ENCODE measurements around the gene STX10. TPM values are rescaled to one million over a fixed set of nuclear protein-coding genes. Genes with fewer than 3 reads are reported as not detected.

The STX10 gene
- total RNA-seq, 1 donor from 2014 or later, result 68.9 TPM

GRCh38 chr19:13118424-13119193, 31.6 kb downstream of the STX10 start:
- Mint-ChIP-seq H3K4me3 (ENCODE audit: low read depth) (peak overlapping the region; percentile 86), H3K36me3 (ENCODE audit: low read depth) (peaks cover 47% of the 10 kb centered on the region), H3K9me3 (no peaks in the 10 kb centered on the region), H3K27me3 (ENCODE audit: low read depth) (no peaks in the 10 kb centered on the region), H3K27ac (peak overlapping the region; percentile 81), H3K4me1 (ENCODE audit: low read depth) (peaks cover 43% of the 10 kb centered on the region)
- intact Hi-C loops (cut with micrococcal nuclease), result loop anchor here (1.0 kb wide), 1 partner anchor 14 kb away; no protein-coding TSS in a partner anchor
- peak; percentile 39 for DNase-seq (ENCODE audit: low spot score)

DNA sequence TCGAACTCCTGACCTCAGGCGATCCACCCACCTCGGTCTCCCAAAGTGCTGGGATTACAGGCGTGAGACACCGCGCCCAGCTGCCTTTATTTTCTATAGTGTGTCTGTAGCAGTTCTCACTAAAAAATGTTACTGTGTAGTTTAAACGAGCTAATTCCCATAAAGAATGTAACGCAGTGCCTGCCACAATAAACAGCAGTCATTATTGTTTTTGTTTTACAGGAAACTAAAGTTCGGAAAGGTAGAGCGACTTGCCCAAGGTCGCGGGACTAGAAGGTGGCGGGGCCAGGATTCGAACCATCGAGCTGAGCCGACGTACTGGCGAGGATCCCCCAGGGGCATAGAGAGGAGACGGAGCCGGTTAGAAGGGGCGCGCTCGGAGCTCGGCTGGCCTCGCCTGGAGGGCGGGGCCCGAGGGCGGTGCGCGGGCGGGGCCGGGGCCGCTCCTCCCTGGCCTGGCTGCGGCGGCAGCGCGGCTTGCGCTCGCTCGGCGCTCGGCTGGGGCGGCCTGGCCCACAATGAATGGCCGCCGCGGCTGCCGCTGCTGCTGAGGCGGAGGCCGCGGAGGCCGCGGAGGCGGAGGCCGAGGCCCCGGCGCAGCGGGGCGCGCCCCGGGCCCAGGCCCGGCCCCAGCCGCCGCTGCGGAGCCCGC, 32.3 kb downstream of the STX10 start, which contains the start of gene NACC1:
NACC1 (plus strand) TSS at position 493 of the 652 bp plus-strand sequence. CDS start 16,944 bp downstream, outside the sequence.
- Mint-ChIP-seq H3K9me3 (no peaks in the 10 kb centered on the region), H3K4me1 (ENCODE audit: low read depth) (peaks cover 40% of the 10 kb centered on the region), H3K27me3 (ENCODE audit: low read depth) (no peaks in the 10 kb centered on the region), H3K4me3 (ENCODE audit: low read depth) (peak within 1 kb of the TSS; percentile 94), H3K36me3 (ENCODE audit: low read depth) (peaks cover 43% of the 10 kb centered on the region), H3K27ac (peak within 1 kb of the TSS; percentile 95)
- intact Hi-C loops (cut with micrococcal nuclease), result loop anchor here (1.0 kb wide), 1 partner anchor 14 kb away; no protein-coding TSS in a partner anchor
- peak; percentile 87 for DNase-seq (ENCODE audit: low spot score)

DNA sequence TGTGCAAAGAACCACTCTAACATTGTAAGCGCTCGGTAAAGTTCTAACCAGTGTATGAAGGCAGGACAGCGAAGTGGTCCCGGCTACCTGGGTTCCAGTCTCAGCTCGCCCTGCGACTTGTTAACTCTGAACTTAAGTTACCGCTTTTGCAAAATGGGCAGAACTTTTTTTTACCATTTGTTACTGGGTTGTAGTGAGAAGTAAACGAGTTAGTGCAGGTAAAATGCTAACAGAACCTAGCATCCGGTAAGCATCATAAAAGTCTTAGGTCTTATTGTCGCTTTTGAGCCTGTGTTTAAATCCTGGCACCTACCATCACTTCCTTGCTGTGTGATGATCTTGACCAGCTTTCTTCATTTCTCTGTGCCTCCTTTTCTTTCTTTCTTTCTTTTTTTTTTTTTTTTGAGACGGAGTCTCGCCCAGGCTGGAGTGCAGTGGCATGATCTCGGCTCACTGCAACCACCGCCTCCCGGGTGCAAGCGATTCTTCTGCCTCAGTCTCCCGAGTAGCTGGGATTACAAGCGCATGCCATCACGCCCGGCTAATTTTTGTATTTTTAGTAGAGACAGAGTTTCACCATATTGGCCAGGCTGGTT, 32.9 kb downstream of the STX10 start:
- Mint-ChIP-seq H3K27me3 (ENCODE audit: low read depth) (no peaks in the 10 kb centered on the region), H3K4me3 (ENCODE audit: low read depth) (peak overlapping the region; percentile 94), H3K9me3 (no peaks in the 10 kb centered on the region), H3K27ac (peak overlapping the region; percentile 95), H3K36me3 (ENCODE audit: low read depth) (peaks cover 49% of the 10 kb centered on the region), H3K4me1 (ENCODE audit: low read depth) (peaks cover 35% of the 10 kb centered on the region)
- no peak for DNase-seq (ENCODE audit: low spot score)
- intact Hi-C loops (cut with micrococcal nuclease), result no loop called here

DNA sequence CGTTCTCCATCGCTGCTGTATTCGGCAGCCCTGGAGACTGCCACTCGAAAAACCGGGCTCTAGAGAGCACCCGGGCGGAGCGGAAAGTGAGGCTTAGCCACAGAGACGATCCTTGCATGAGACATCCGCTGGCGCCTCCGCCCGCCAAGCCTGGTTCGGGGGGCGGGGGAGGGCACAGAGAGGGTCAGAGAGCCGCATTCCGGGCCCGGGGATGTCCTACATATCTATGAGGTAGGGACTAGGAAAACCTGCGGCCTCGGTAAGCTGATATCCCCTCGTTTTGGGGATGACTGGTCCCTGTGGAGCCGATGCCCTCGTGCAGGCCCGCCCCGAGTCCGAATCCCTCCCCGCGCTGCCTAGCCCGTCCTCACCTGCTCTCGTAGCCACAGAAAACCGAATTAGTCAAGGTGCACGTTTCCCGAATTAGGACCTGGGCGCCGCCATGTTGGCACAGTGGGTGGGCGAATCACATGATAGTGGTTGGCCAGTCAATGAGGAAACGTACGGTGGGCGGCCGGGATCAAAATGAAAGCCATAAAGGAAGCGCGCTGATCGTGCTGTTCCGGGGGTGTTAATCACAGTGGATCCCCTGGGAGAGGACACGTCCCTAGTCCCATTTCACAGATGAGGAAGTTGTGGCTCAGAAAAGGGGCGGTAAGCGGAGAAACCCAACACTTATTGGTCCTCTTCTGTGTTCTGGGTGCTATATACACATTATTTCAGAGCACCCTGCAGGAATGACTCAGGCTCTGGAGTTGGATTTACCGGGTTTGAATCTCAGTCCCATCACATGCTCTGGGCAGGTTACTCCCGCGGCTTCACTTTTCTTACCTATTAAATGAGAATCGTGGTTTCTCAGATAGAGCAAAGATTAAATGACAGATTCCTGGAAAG, 33.6 kb downstream of the STX10 start, which contains the start of gene TRMT1:
TRMT1 (minus strand) TSS at position 459 of the 894 bp plus-strand sequence; CDS start at position 118, 341 bp downstream.
- DNase-seq (ENCODE audit: low spot score), result peak; percentile 87
- H3K27ac Mint-ChIP-seq, result peak within 1 kb of the TSS; percentile 95
- intact Hi-C loops (cut with micrococcal nuclease), result loop anchor here (1.0 kb wide), 2 partner anchors 12 to 34 kb away; partner anchors contain the start of genes IER2 and STX10
- no peaks in the 10 kb centered on the region for H3K27me3 Mint-ChIP-seq (ENCODE audit: low read depth)
- H3K36me3 Mint-ChIP-seq (ENCODE audit: low read depth), result peaks cover 45% of the 10 kb centered on the region
- H3K4me3 Mint-ChIP-seq (ENCODE audit: low read depth), result peak within 1 kb of the TSS; percentile 94
- H3K4me1 Mint-ChIP-seq (ENCODE audit: low read depth), result peaks cover 30% of the 10 kb centered on the region
- no peaks in the 10 kb centered on the region for H3K9me3 Mint-ChIP-seq

GRCh38 chr19:13115936-13116281, 34.3 kb downstream of the STX10 start:
- no peaks in the 10 kb centered on the region for H3K9me3 Mint-ChIP-seq

DNA sequence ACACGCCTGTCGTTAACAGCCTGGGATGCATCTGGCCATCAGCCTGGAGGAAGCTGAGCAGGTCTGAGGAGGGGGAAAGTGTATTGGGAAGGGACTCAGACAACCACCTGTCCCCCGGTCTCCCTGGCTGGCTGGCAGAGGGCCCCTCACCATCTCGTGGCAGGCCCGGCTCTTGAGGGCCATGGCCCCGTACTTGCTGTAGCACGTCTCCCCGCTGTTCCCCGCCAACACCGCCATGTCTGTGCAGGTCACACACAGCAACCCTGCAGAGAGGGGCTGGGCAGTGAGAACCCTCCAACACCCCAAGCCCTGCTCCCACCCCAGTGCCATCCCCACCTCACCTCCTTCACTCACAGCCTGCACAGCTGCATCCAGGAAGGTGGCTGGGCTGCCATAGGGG, 37.6 kb downstream of the STX10 start:
- no peak for DNase-seq (ENCODE audit: low spot score)
- H3K27ac Mint-ChIP-seq, result no peak overlapping the region
- intact Hi-C loops (cut with micrococcal nuclease), result no loop called here
- H3K36me3 Mint-ChIP-seq (ENCODE audit: low read depth), result peaks cover 35% of the 10 kb centered on the region
- no peaks in the 10 kb centered on the region for H3K27me3 Mint-ChIP-seq (ENCODE audit: low read depth)
- no peaks in the 10 kb centered on the region for H3K9me3 Mint-ChIP-seq
- H3K4me1 Mint-ChIP-seq (ENCODE audit: low read depth), result peaks cover 10% of the 10 kb centered on the region
- no peak overlapping the region for H3K4me3 Mint-ChIP-seq (ENCODE audit: low read depth)

More at GRCh38 chr19:13115936-13116281, 34.3 kb downstream of the STX10 start:
- no peak for DNase-seq (ENCODE audit: low spot score)
- intact Hi-C loops (cut with micrococcal nuclease), result loop anchor here (1.0 kb wide), 2 partner anchors 12 to 34 kb away; partner anchors contain the start of genes IER2 and STX10
- H3K4me1 Mint-ChIP-seq (ENCODE audit: low read depth), result peaks cover 24% of the 10 kb centered on the region
- H3K36me3 Mint-ChIP-seq (ENCODE audit: low read depth), result peaks cover 45% of the 10 kb centered on the region
- H3K27me3 Mint-ChIP-seq (ENCODE audit: low read depth), result no peaks in the 10 kb centered on the region
- peak overlapping the region; percentile 94 for H3K4me3 Mint-ChIP-seq (ENCODE audit: low read depth)
- H3K27ac Mint-ChIP-seq, result peak overlapping the region; percentile 95

DNA sequence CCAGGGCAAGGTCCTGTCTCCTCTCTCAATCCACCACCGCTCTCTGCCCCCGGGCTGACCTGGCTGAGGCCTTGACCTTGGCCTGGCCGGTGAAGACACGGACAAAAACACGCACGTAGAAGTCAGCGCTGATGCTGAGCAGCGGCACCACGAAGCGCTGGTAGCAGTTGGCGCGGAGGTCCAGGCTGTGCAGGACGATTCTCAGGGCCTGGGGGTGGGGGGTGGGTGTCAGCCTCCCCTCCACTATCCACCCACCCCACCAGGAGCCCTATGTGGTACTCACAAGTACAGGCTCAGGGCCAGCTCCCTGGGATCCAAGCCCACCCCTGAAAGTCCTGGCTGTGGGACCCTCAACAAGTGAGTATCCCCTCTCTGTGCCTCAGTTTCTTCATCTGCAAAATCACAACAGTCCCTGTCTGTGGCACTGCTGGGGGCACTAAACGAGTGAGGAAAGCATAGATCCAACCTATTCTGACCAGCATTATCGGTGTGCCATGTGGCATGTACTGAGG, 40.0 kb downstream of the STX10 start:
- no peak for DNase-seq (ENCODE audit: low spot score)
- Mint-ChIP-seq H3K4me3 (ENCODE audit: low read depth) (no peak overlapping the region), H3K4me1 (ENCODE audit: low read depth) (peaks cover 6% of the 10 kb centered on the region), H3K36me3 (ENCODE audit: low read depth) (peaks cover 41% of the 10 kb centered on the region), H3K27ac (no peak overlapping the region), H3K27me3 (ENCODE audit: low read depth) (no peaks in the 10 kb centered on the region), H3K9me3 (no peaks in the 10 kb centered on the region)
- intact Hi-C loops (cut with micrococcal nuclease), result no loop called here

DNA sequence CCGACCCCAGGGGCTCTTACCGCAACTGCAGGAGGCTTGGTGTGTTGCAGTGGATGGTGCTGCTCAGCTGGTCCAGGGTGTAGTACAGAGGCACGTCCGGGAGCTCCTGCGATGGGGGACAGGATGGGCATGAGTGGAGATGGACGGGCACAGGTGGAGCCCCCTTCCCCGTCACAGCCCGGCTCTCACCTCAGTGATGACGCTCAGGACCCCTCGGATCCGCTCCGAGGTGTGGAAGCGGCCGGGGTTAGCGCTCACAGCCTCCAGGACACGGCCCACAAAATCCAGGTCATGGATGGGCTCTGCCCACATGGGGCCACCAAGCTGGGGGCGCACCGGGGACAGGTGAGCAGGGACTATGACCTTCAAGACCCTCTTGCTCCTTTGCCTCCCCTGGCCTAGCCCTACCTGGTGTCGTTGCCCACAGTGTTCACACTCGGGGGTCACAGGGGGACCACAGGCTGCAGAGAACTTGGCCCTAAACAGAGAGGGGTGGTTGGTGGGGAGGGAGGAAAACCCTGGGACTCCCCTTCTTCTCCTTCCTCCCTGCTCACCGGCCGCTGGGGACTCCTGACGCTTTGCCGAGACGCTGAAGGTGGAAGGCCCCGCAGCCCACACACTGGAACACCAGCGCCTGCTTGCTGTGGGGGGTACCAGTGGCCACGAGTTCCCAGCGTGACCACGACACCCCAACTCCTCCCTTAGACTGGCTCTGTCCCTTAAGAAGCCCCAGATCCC, 40.6 kb downstream of the STX10 start:
- intact Hi-C loops (cut with micrococcal nuclease), result no loop called here

DNA sequence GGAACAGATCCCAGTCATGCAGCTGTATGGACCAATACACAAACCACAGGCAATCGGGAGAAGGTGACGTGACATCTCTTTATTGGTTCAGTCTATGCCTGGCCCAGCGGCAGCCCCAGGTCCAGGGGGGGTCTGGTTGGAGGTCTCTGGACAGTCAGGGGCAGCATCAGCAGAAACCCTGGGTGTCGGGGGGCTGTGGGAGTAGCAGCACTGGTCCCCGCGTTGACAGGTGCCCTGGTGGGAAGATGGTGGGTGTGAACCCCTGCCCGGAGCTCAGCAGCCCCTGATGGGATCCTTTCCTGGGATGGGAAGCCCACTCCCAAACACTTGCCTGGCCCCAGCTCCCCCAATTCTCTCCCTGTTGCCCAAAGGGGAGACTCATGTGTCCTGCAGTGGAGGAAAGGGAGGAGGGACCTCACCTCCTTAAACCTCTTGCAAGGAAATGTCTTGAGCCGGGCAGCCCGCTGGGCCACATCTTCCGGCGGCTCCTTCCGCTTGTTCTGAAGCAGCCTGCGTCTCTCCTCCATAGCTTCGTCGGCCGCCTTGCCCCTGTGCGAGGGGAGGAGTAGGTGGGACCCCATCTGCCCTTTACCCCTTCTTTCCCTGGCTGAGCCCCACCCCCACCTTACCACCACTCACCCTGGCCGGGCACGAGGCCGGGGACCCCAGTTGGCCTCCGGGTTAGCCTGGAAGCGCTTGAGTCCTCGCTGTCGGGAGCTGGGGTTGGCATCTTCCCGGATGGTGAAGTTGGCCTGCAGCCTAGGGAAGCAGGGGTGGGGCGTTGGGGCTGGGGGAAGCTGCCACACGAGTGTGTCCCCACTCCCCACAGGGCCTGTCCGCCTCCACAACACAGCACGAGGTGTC, 45.1 kb downstream of the STX10 start:
- Mint-ChIP-seq H3K27ac (peak overlapping the region; percentile 95), H3K9me3 (no peaks in the 10 kb centered on the region), H3K4me3 (ENCODE audit: low read depth) (peak overlapping the region; percentile 92), H3K36me3 (ENCODE audit: low read depth) (peaks cover 22% of the 10 kb centered on the region), H3K4me1 (ENCODE audit: low read depth) (peaks cover 18% of the 10 kb centered on the region), H3K27me3 (ENCODE audit: low read depth) (no peaks in the 10 kb centered on the region)
- intact Hi-C loops (cut with micrococcal nuclease), result loop anchor here (1.0 to 5.0 kb wide), 2 partner anchors 11 to 157 kb away; partner anchors contain the start of gene TRMT1
- DNase-seq (ENCODE audit: low spot score), result no peak

More for the DNA sequence above, 40.6 kb downstream of the STX10 start:
- no peak for DNase-seq (ENCODE audit: low spot score)
- Mint-ChIP-seq H3K9me3 (no peaks in the 10 kb centered on the region), H3K4me1 (ENCODE audit: low read depth) (peaks cover 6% of the 10 kb centered on the region), H3K36me3 (ENCODE audit: low read depth) (peaks cover 39% of the 10 kb centered on the region), H3K27me3 (ENCODE audit: low read depth) (no peaks in the 10 kb centered on the region), H3K27ac (no peak overlapping the region), H3K4me3 (ENCODE audit: low read depth) (no peak overlapping the region)

DNA sequence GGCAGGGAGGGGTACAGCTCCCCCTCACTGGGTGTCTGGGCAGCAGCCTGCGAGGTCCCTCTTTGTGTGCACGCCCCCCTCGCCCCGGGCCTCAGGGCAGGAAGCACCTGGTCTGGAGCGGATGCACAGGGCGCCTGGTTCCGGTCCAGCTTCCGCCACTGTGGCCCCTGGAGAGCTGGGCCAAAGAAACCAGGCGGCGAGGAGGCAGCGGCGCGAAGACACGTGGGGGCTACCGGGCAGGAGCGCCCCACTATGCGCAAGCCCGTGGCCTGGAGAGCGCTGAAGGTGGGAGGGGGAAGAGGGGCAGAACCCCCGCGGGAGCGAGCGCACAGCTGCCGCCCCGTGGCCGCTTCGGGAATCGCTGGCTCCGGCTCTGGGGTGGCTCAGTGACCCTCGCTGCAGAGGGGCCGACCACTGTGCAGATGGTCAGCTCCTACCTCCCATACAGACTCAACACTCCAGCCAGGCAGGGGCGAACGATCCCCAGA, 45.8 kb downstream of the STX10 start:
- Mint-ChIP-seq H3K4me1 (ENCODE audit: low read depth) (peaks cover 24% of the 10 kb centered on the region), H3K9me3 (no peaks in the 10 kb centered on the region), H3K36me3 (ENCODE audit: low read depth) (peaks cover 22% of the 10 kb centered on the region), H3K4me3 (ENCODE audit: low read depth) (peak overlapping the region; percentile 92), H3K27ac (peak overlapping the region; percentile 95), H3K27me3 (ENCODE audit: low read depth) (no peaks in the 10 kb centered on the region)
- intact Hi-C loops (cut with micrococcal nuclease), result loop anchor here (1.0 to 5.0 kb wide), 2 partner anchors 12 to 158 kb away; partner anchors contain the start of gene TRMT1
- peak; percentile 62 for DNase-seq (ENCODE audit: low spot score)

Measured in activated T-helper 2 cell treated with anti-CD3 and anti-CD28 coated beads, Interferon-gamma antibody, Interleukin-2, Interleukin-4, amounts not matched to agents 10 μg/mL and 5 μg/mL and 100 μg/mL, durations not matched to agents 14 hours and 24 hours and 36 hours (primary cell).